H1 (cell line): ENCODE results near the gene GSAP. TPM values are rescaled to one million over a fixed set of nuclear protein-coding genes. Genes with fewer than 3 reads are reported as not detected.

Experiments
- CTCF ChIA-PET: fragments of 300-600 bp; sonication (Branson Sonifier 250); formaldehyde crosslinking; loops from one replicate; lab custom pipeline; 2021; ENCODE audit not compliant: partially characterized antibody; lab: Charles Lee
- POLR2A ChIA-PET: fragments of 300-600 bp; sonication (Branson Sonifier 250); formaldehyde crosslinking; loops from one replicate; lab custom pipeline; 2021; ENCODE audit warnings: inconsistent platforms; ENCODE audit not compliant: partially characterized antibody; lab: Charles Lee
- DNase-seq, 2 experiments: peaks; one replicate each; pipeline versions ENCODE4 v3.0.0 to v3.0.0-alpha.2; 2010 to 2022; ENCODE audit warnings: low spot score in 2 of 2, low read depth in 1 of 2, mixed read lengths in 1 of 2
- FAIRE-seq: peaks from 2 replicates; lab custom pipeline; 2011; peaks lifted over from hg19 to GRCh38; lab: Jason Lieb, UNC
- H2AFZ ChIP-seq: 2 replicates; pipeline ENCODE4 v1.8.1; 2012; ENCODE audit warnings: low read length, inconsistent platforms
- H2AK5ac ChIP-seq: 2 replicates; pipeline ENCODE4 v1.6.1; 2013; ENCODE audit warnings: low read depth, low read length
- H2BK120ac ChIP-seq: replicated peaks from 2 replicates; pipeline ENCODE3; 2013; ENCODE audit warnings: low read depth, low read length, inconsistent platforms
- H2BK12ac ChIP-seq: 2 replicates; pipeline ENCODE4 v1.6.1; 2013; ENCODE audit warnings: low read depth, low read length
- H2BK15ac ChIP-seq: 2 replicates; pipeline ENCODE4 v1.6.1; 2013; ENCODE audit warnings: low read length
- H2BK20ac ChIP-seq: 2 replicates; pipeline ENCODE4 v1.6.1; 2013; ENCODE audit warnings: low read length
- H2BK5ac ChIP-seq: 2 replicates; pipeline ENCODE4 v1.6.1; 2013; ENCODE audit warnings: low read depth, low read length
- H3K14ac ChIP-seq: 2 replicates; pipeline ENCODE4 v1.6.1; 2013; ENCODE audit warnings: inconsistent platforms; ENCODE audit not compliant: insufficient read length
- H3K18ac ChIP-seq: 2 replicates; pipeline ENCODE4 v1.6.1; 2013; ENCODE audit warnings: low read length; ENCODE audit errors: extremely low read depth
- H3K23ac ChIP-seq: 2 replicates; pipeline ENCODE4 v1.6.1; 2013; ENCODE audit warnings: inconsistent platforms; ENCODE audit not compliant: insufficient read length
- H3K23me2 ChIP-seq: 2 replicates; pipeline ENCODE4 v1.6.1; 2013; ENCODE audit warnings: low read depth, low read length
- H3K27ac ChIP-seq: 2 replicates; pipeline ENCODE4 v1.6.1; 2011; ENCODE audit warnings: low read depth, low read length, inconsistent platforms
- H3K27me3 ChIP-seq, 4 experiments: replicated peaks in 1 of 4; 1 replicate in 1 of 4; 2 replicates in 3 of 4; pipeline versions ENCODE4 v1.6.1 to v1.8.1; 2011 to 2013; ENCODE audit warnings: low read length in 3 of 4, mild to moderate bottlenecking in 3 of 4, inconsistent platforms in 2 of 4, mixed read lengths in 2 of 4, moderate library complexity in 1 of 4; ENCODE audit not compliant: control insufficient read depth in 3 of 4, insufficient read depth in 3 of 4; ENCODE audit errors: extremely low read depth in 1 of 4
- H3K36me3 ChIP-seq, 4 experiments: 2 replicates each; pipeline versions ENCODE4 v1.6.1 to v1.8.1; 2011 to 2013; ENCODE audit warnings: mild to moderate bottlenecking in 4 of 4, low read length in 3 of 4, moderate library complexity in 2 of 4, control low read depth in 1 of 4, inconsistent platforms in 1 of 4; ENCODE audit not compliant: insufficient read depth in 4 of 4, control insufficient read depth in 2 of 4
- H3K4ac ChIP-seq: replicated peaks from 2 replicates; pipeline ENCODE3; 2013; ENCODE audit warnings: low read length, low read depth, mixed read lengths, inconsistent platforms; ENCODE audit not compliant: insufficient read length
- H3K4me1 ChIP-seq, 4 experiments: replicated peaks in 1 of 4; 1 replicate in 1 of 4; 2 replicates in 3 of 4; pipeline versions ENCODE4 v1.6.1 to v1.8.1; 2011 to 2013; ENCODE audit warnings: low read length in 3 of 4, inconsistent platforms in 2 of 4, mixed read lengths in 1 of 4; ENCODE audit not compliant: insufficient read depth in 4 of 4, control insufficient read depth in 3 of 4
- H3K4me2 ChIP-seq, 2 experiments: 2 replicates each; pipeline versions ENCODE4 v1.6.1 to v1.8.1; 2011 to 2013; ENCODE audit warnings: low read depth in 2 of 2, low read length in 2 of 2, control low read depth in 1 of 2, inconsistent platforms in 1 of 2, mild to moderate bottlenecking in 1 of 2; ENCODE audit not compliant: insufficient read depth in 1 of 2
- H3K4me3 ChIP-seq, 4 experiments: fragments of 200-600, 300-600 bp in 1 of 4; sonication (generic), shearing (Covaris generic), sonication (Bioruptor Twin) in 1 of 4; 2 replicates each; pipeline versions ENCODE4 v1.5.1 to v1.8.1; 2011 to 2016; ENCODE audit warnings: low read length in 4 of 4, low read depth in 3 of 4, control low read depth in 2 of 4, inconsistent platforms in 2 of 4, mild to moderate bottlenecking in 2 of 4, mixed read lengths in 1 of 4, moderate library complexity in 1 of 4; ENCODE audit not compliant: insufficient read depth in 2 of 4; ENCODE audit errors: extremely low read depth in 1 of 4
- H3K56ac ChIP-seq: replicated peaks from 2 replicates; pipeline ENCODE3; 2013; ENCODE audit warnings: low read depth, mild to moderate bottlenecking, mixed read lengths, low read length, inconsistent platforms; ENCODE audit not compliant: insufficient read length
- H3K79me1 ChIP-seq: 2 replicates; pipeline ENCODE4 v1.6.1; 2013; ENCODE audit warnings: low read depth, low read length, control low read depth
- H3K79me2 ChIP-seq, 2 experiments: 2 replicates each; pipeline versions ENCODE4 v1.6.1 to v1.8.1; 2012 to 2013; ENCODE audit warnings: low read length in 2 of 2, mild to moderate bottlenecking in 2 of 2, inconsistent platforms in 1 of 2; ENCODE audit not compliant: insufficient read depth in 2 of 2, control insufficient read depth in 1 of 2
- H3K9ac ChIP-seq, 4 experiments: replicated peaks in 1 of 4; 1 replicate in 1 of 4; 2 replicates in 3 of 4; pipeline versions ENCODE4 v1.6.1 to v1.8.1; 2011 to 2013; ENCODE audit warnings: low read depth in 3 of 4, low read length in 3 of 4, control low read depth in 2 of 4, mild to moderate bottlenecking in 2 of 4, moderate library complexity in 2 of 4, inconsistent platforms in 1 of 4; ENCODE audit errors: extremely low read depth in 1 of 4
- H3K9me3 ChIP-seq, 2 experiments: 2 replicates each; pipeline versions ENCODE4 v1.6.1 to v1.8.1; 2012 to 2013; ENCODE audit warnings: mild to moderate bottlenecking in 2 of 2, moderate library complexity in 2 of 2, control low read depth in 1 of 2, inconsistent platforms in 1 of 2, low read depth in 1 of 2, low read length in 1 of 2, mixed read lengths in 1 of 2; ENCODE audit not compliant: insufficient read depth in 2 of 2
- H4K20me1 ChIP-seq, 2 experiments: replicated peaks in 1 of 2; 2 replicates each; pipeline versions ENCODE3 to v1.8.1; 2011 to 2013; ENCODE audit warnings: inconsistent platforms in 2 of 2, low read length in 2 of 2, mild to moderate bottlenecking in 1 of 2; ENCODE audit not compliant: insufficient read depth in 2 of 2, control insufficient read depth in 1 of 2
- H4K5ac ChIP-seq: 2 replicates; pipeline ENCODE4 v1.6.1; 2013; ENCODE audit warnings: low read length, low read depth, mixed read lengths, inconsistent platforms; ENCODE audit not compliant: insufficient read length
- H4K8ac ChIP-seq: 2 replicates; pipeline ENCODE4 v1.8.0; 2013; ENCODE audit warnings: mild to moderate bottlenecking, moderate library complexity, low read length, inconsistent platforms; ENCODE audit not compliant: insufficient read depth; ENCODE audit errors: extremely low read depth
- H4K91ac ChIP-seq: replicated peaks from 2 replicates; pipeline ENCODE3; 2013; ENCODE audit warnings: low read length, mixed read lengths, inconsistent platforms; ENCODE audit not compliant: insufficient read length
- EGR1 ChIP-seq: IDR thresholded peaks from 2 replicates; pipeline ENCODE4 v1.6.1; 2011; ENCODE audit warnings: low read depth, low read length, borderline replicate concordance
- NANOG ChIP-seq: IDR thresholded peaks from 2 replicates; pipeline ENCODE4 v1.6.1; 2011; ENCODE audit warnings: low read length, low read depth, mild to moderate bottlenecking, inconsistent platforms; ENCODE audit not compliant: insufficient read depth, poor library complexity, severe bottlenecking
- POLR2A ChIP-seq, 2 experiments: IDR thresholded peaks; 1 replicate in 1 of 2; 2 replicates in 1 of 2; pipeline ENCODE4 v1.6.1; 2011; ENCODE audit warnings: low read depth in 2 of 2, low read length in 2 of 2, mild to moderate bottlenecking in 2 of 2; ENCODE audit errors: control extremely low read depth in 1 of 2
- RXRA ChIP-seq: IDR thresholded peaks from 2 replicates; pipeline ENCODE4 v1.6.1; 2011; ENCODE audit warnings: low read depth, mild to moderate bottlenecking, low read length, moderate library complexity; ENCODE audit not compliant: insufficient read depth
- SP1 ChIP-seq: IDR thresholded peaks from 2 replicates; pipeline ENCODE4 v1.6.1; 2011; ENCODE audit warnings: low read depth, low read length
- SUZ12 ChIP-seq: fragments of 200-600 bp; sonication (generic); IDR thresholded peaks from 2 replicates; pipeline ENCODE4 v1.6.1; 2012; ENCODE audit warnings: mild to moderate bottlenecking, inconsistent platforms, low read length, moderate library complexity, mixed read lengths
- WGBS, 2 experiments: shearing (Covaris generic) in 1 of 2; methylation state at CpG; one replicate each; pipeline versions ENCODE4 v1.1.6 to v1.1.7; 2013 to 2015; ENCODE audit warnings: low lambda C conversion rate in 2 of 2, mixed read lengths in 2 of 2, inconsistent platforms in 1 of 2, low coverage in 1 of 2, missing lambda C conversion rate in 1 of 2; ENCODE audit not compliant: insufficient replicate concordance in 2 of 2, insufficient coverage in 1 of 2, insufficient read length in 1 of 2; ENCODE audit errors: extremely low coverage in 1 of 2, missing lambda C conversion rate in 1 of 2; 5-methylcytosine and 5-hydroxymethylcytosine counted together
- polyA plus RNA-seq, 7 experiments: library from polyadenylated mRNA; depleted of rRNA in 3 of 7; stranded (reverse) in 5 of 7; unstranded in 2 of 7; fragments of >200 nt in 5 of 7; fragments of 200-250 nt in 2 of 7; gene quantifications; 1 replicate in 5 of 7; 2 replicates in 1 of 7; 4 replicates in 1 of 7; pipeline versions ENCODE4 v1.2.1 to v1.2.3, GENCODE V29; 2011 to 2013; ENCODE audit warnings: missing spikeins in 2 of 7, mixed read lengths in 2 of 7
- total RNA-seq: library from RNA; stranded (reverse); fragmentation: NEBNext Ultra II Directional; extraction: Animal tissue kit (Norgen Biotek cat#: 25700); gene quantifications from 2 replicates; pipeline ENCODE4 v1.2.1, GENCODE V29; 2021

GSAP gene
- total and polyA plus RNA-seq, 2 of the 8 experiments (the other 6 are each of a cell fraction or from before 2014, with no cell fraction given): 0.93 to 2.1 TPM

GRCh38 chr7:77438131-77438530, 22.0 kb upstream of the GSAP start:
- Histone ChIP-seq H2AK5ac (no peak overlapping the region), H3K9me3 (no peaks in the 10 kb centered on the region), H4K20me1 (no peaks in the 10 kb centered on the region), H3K79me1 (no peaks in the 10 kb centered on the region), H2BK20ac (no peak overlapping the region), H3K4ac (no peak overlapping the region), H3K23ac (no peak overlapping the region), H2AFZ (no peak overlapping the region), H3K4me3 (no peak overlapping the region), H2BK5ac (no peak overlapping the region), H4K91ac (no peak overlapping the region), H3K36me3 (no peaks in the 10 kb centered on the region), H3K4me1 (no peaks in the 10 kb centered on the region), H3K18ac (no peak overlapping the region), H3K27me3 (no peaks in the 10 kb centered on the region; a peak in 1 of 7 replicates), H3K23me2 (no peaks in the 10 kb centered on the region; the same call in 1 of the 2 replicates), H4K5ac (no peak overlapping the region), H3K4me2 (no peak overlapping the region), H2BK120ac (no peak overlapping the region), H2BK15ac (no peak overlapping the region), H3K27ac (no peak overlapping the region), H3K79me2 (no peaks in the 10 kb centered on the region), H3K14ac (no peak overlapping the region), H3K56ac (no peak overlapping the region), H3K9ac (no peak overlapping the region), H4K8ac (no peak overlapping the region), H2BK12ac (no peak overlapping the region)
- CTCF ChIA-PET: no interaction called here
- POLR2A ChIA-PET: no interaction called here
- no peak for FAIRE-seq
- 96% methylated on average over 1 of the region's 1 CpG; no CpG with 5 or more reads in 1 of the 2 experiments for WGBS, 2 experiments
- no peak for DNase-seq
- no peak for TF ChIP-seq POLR2A (IDR thresholded peaks at IDR 0.05; ENCODE audit: control extremely low read depth in 1 of 2, low read depth in 2 of 2, low read length in 2 of 2)
- TF ChIP-seq EGR1: no peak
- no peak for TF ChIP-seq SP1
- TF ChIP-seq SUZ12: no peak
- TF ChIP-seq RXRA: no peak
- TF ChIP-seq NANOG: no peak
